Amniotic stem cell (primary cell): ENCODE results near the gene EIF5AL1.
"Not testable (repeated sequence)": the region's sequence is repeated elsewhere in the genome, so short reads cannot be mapped to it uniquely, and the experiment has no call there.

Source experiments
- DNase-seq: peaks from one replicate; lab custom pipeline; 2025; lab: John Stamatoyannopoulos, UW

The EIF5AL1 gene

GRCh38 chr10:79509306-79509933 lies 2.9 kb upstream of the EIF5AL1 start:
- DNase-seq, result not testable (repeated sequence)

- not testable (repeated sequence) for DNase-seq
These were observed 2.3 kb upstream of the EIF5AL1 start for GRCh38 chr10:79509934-79510508.

- DNase-seq, result not testable (repeated sequence)
These were observed 4.3 kb downstream of the EIF5AL1 start for GRCh38 chr10:79516532-79517205.

- not testable (repeated sequence) for DNase-seq
These were observed 5.2 kb downstream of the EIF5AL1 start for GRCh38 chr10:79517567-79517966.

GRCh38 chr10:79521751-79522150 lies 9.4 kb downstream of the EIF5AL1 start:
- not testable (repeated sequence) for DNase-seq

GRCh38 chr10:79522464-79522863 lies 10.1 kb downstream of the EIF5AL1 start:
- not testable (repeated sequence) for DNase-seq

- DNase-seq, result not testable (repeated sequence)
These were observed 11.0 kb downstream of the EIF5AL1 start for GRCh38 chr10:79523157-79523853.

GRCh38 chr10:79525049-79525710 lies 12.8 kb downstream of the EIF5AL1 start:
- not testable (repeated sequence) for DNase-seq

GRCh38 chr10:79528261-79528660 lies 15.9 kb downstream of the EIF5AL1 start:
- not testable (repeated sequence) for DNase-seq

GRCh38 chr10:79533142-79533902 lies 21.0 kb downstream of the EIF5AL1 start:
- not testable (repeated sequence) for DNase-seq

- not testable (repeated sequence) for DNase-seq
These were observed 21.5 kb downstream of the EIF5AL1 start for GRCh38 chr10:79533903-79534175.

- DNase-seq, result not testable (repeated sequence)
These were observed 26.0 kb downstream of the EIF5AL1 start for GRCh38 chr10:79538311-79538710.

GRCh38 chr10:79540930-79541329 lies 28.6 kb downstream of the EIF5AL1 start:
- not testable (repeated sequence) for DNase-seq

GRCh38 chr10:79542626-79543025 lies 30.3 kb downstream of the EIF5AL1 start:
- no peak for DNase-seq

GRCh38 chr10:79544408-79544807 lies 32.1 kb downstream of the EIF5AL1 start:
- not testable (repeated sequence) for DNase-seq

- not testable (repeated sequence) for DNase-seq
These were observed 32.8 kb downstream of the EIF5AL1 start for GRCh38 chr10:79544926-79545659.

GRCh38 chr10:79547128-79547527 lies 34.8 kb downstream of the EIF5AL1 start:
- DNase-seq, result not testable (repeated sequence)

GRCh38 chr10:79547973-79548372 lies 35.6 kb downstream of the EIF5AL1 start:
- DNase-seq, result no peak

GRCh38 chr10:79552143-79552542 lies 39.8 kb downstream of the EIF5AL1 start:
- no peak for DNase-seq
